Loucy (cell line): ENCODE measurements around the gene PPARG.

ENCODE experiments used
- H2AFZ ChIP-seq: fragments of 200-600 bp; sonication (generic); 2 replicates; pipeline ENCODE4 v1.6.0; 2016; ENCODE audit warnings: antibody characterized with exemption, mild to moderate bottlenecking, low read length, moderate library complexity
- H3F3A ChIP-seq: fragments of 200-600 bp; 2 replicates; pipeline ENCODE4 v1.6.0; 2016; ENCODE audit warnings: antibody characterized with exemption, low read depth, mild to moderate bottlenecking
- H3K27me3 ChIP-seq: fragments of 200-600 bp; sonication (generic); 2 replicates; pipeline ENCODE4 v1.6.1; 2014; ENCODE audit warnings: low read length, mild to moderate bottlenecking; ENCODE audit not compliant: insufficient read depth, poor library complexity, severe bottlenecking
- H3K36me3 ChIP-seq: fragments of 200-600 bp; sonication (generic); 2 replicates; pipeline ENCODE4 v1.6.1; 2016; ENCODE audit warnings: low read length; ENCODE audit not compliant: insufficient read depth
- H3K4me1 ChIP-seq: fragments of 200-600 bp; sonication (generic); 2 replicates; pipeline ENCODE4 v1.5.1; 2014; ENCODE audit warnings: low read length, mild to moderate bottlenecking; ENCODE audit not compliant: insufficient read depth, poor library complexity, severe bottlenecking
- H3K4me2 ChIP-seq: fragments of 200-600 bp; sonication (generic); 2 replicates; pipeline ENCODE4 v1.6.0; 2014; ENCODE audit warnings: antibody characterized with exemption, low read length, low read depth, mild to moderate bottlenecking; ENCODE audit not compliant: poor library complexity, severe bottlenecking
- H3K4me3 ChIP-seq: fragments of 200-600 bp; sonication (generic); 2 replicates; pipeline ENCODE4 v1.5.1; 2014; ENCODE audit warnings: low read length, mild to moderate bottlenecking, mixed read lengths; ENCODE audit not compliant: poor library complexity, severe bottlenecking
- H3K79me2 ChIP-seq: fragments of 200-600 bp; sonication (generic); 2 replicates; pipeline ENCODE4 v1.6.1; 2014; ENCODE audit warnings: low read length; ENCODE audit not compliant: insufficient read depth
- H3K9ac ChIP-seq: fragments of 200-600 bp; sonication (generic); 2 replicates; pipeline ENCODE4 v1.6.0; 2014; ENCODE audit warnings: mild to moderate bottlenecking, low read depth, low read length, moderate library complexity; ENCODE audit not compliant: poor library complexity, severe bottlenecking
- H3K9me2 ChIP-seq: fragments of 200-600 bp; sonication (generic); replicated peaks from 2 replicates; pipeline ENCODE4 v1.6.1; 2016; ENCODE audit warnings: low read depth, low read length, mixed read lengths
- H3K9me3 ChIP-seq: fragments of 200-600 bp; sonication (generic); 2 replicates; pipeline ENCODE4 v1.6.1; 2014; ENCODE audit warnings: mild to moderate bottlenecking, antibody characterized with exemption, low read length, low read depth; ENCODE audit not compliant: insufficient read depth
- H4K20me1 ChIP-seq: fragments of 200-600 bp; sonication (generic); 2 replicates; pipeline ENCODE4 v1.6.0; 2014; ENCODE audit warnings: antibody characterized with exemption, low read length, mild to moderate bottlenecking; ENCODE audit not compliant: insufficient read depth, poor library complexity, severe bottlenecking
- CTCF ChIP-seq: fragments of 200-600 bp; sonication (generic); conservative IDR thresholded peaks from 2 replicates; pipeline ENCODE4 v1.5.1; 2014; ENCODE audit warnings: mild to moderate bottlenecking, antibody characterized with exemption, low read length
- EZH2phosphoT487 ChIP-seq: fragments of 200-600 bp; IDR thresholded peaks from 2 replicates; pipeline ENCODE4 v1.6.1; 2018; ENCODE audit warnings: antibody characterized with exemption, mild to moderate bottlenecking, moderate library complexity, borderline replicate concordance

The PPARG gene

GRCh38 chr3:12288182-12289129, at the start of gene PPARG:
Gene PPARG, plus strand, starts transcription at chr3:12289070. Its CDS starts 90,642 bp downstream, at chr3:12379712.
- H2AFZ ChIP-seq, result no peak within 1 kb of the TSS
- no peak within 1 kb of the TSS for H3K4me3 ChIP-seq
- H3K9ac ChIP-seq, result no peak within 1 kb of the TSS
- H3K79me2 ChIP-seq, result no peaks in the 10 kb centered on the region
- H3K27me3 ChIP-seq, result no peaks in the 10 kb centered on the region
- H3F3A ChIP-seq, result no peaks in the 10 kb centered on the region
- no peak within 1 kb of the TSS for H3K4me2 ChIP-seq
- no peaks in the 10 kb centered on the region for H4K20me1 ChIP-seq
- H3K9me2 ChIP-seq, result no peaks in the 10 kb centered on the region
- H3K4me1 ChIP-seq, result peaks cover 5% of the 10 kb centered on the region
- H3K36me3 ChIP-seq, result no peaks in the 10 kb centered on the region
- no peak for TF ChIP-seq EZH2phosphoT487
- no peak for TF ChIP-seq CTCF
- no peaks in the 10 kb centered on the region for H3K9me3 ChIP-seq

- Histone ChIP-seq H3K4me3 (no peak overlapping the region), H4K20me1 (no peaks in the 10 kb centered on the region), H3K9me2 (0 out of 2 replicates have a peak, but pooled peaks cover 10% of the 10 kb centered on the region), H3K9me3 (no peaks in the 10 kb centered on the region), H3K9ac (no peak overlapping the region), H3K79me2 (no peaks in the 10 kb centered on the region), H3K4me2 (no peak overlapping the region), H3K4me1 (no peaks in the 10 kb centered on the region), H2AFZ (no peak overlapping the region), H3K36me3 (no peaks in the 10 kb centered on the region), H3F3A (no peaks in the 10 kb centered on the region), H3K27me3 (no peaks in the 10 kb centered on the region)
- TF ChIP-seq CTCF (no peak), EZH2phosphoT487 (no peak)
These were observed 49.6 kb upstream of the PPARG start for GRCh38 chr3:12239301-12239700.

GRCh38 chr3:12242772-12243171, 46.1 kb upstream of the PPARG start:
- no peaks in the 10 kb centered on the region for H3K79me2 ChIP-seq
- no peak overlapping the region for H3K9ac ChIP-seq
- H3F3A ChIP-seq, result no peaks in the 10 kb centered on the region
- no peak overlapping the region for H3K4me3 ChIP-seq
- no peaks in the 10 kb centered on the region for H3K27me3 ChIP-seq
- 0 out of 2 replicates have a peak, but pooled peaks cover 10% of the 10 kb centered on the region for H3K9me2 ChIP-seq
- H3K36me3 ChIP-seq, result no peaks in the 10 kb centered on the region
- no peak for TF ChIP-seq CTCF
- H2AFZ ChIP-seq, result no peak overlapping the region
- no peaks in the 10 kb centered on the region for H4K20me1 ChIP-seq
- H3K4me1 ChIP-seq, result no peaks in the 10 kb centered on the region
- H3K4me2 ChIP-seq, result no peak overlapping the region
- H3K9me3 ChIP-seq, result no peaks in the 10 kb centered on the region
